HPDE6-E6E7 (cell line): ENCODE results near the gene EEF1AKMT2.
"Not testable (repeated sequence)": the region's sequence is repeated elsewhere in the genome, so short reads cannot be mapped to it uniquely, and the experiment has no call there.

ENCODE experiments used
- DNase-seq: peaks from one replicate; pipeline ENCODE4 v3.0.0; 2011; ENCODE audit warnings: missing footprints; ENCODE audit errors: extremely low spot score

EEF1AKMT2 gene

GRCh38 chr10:124791547-124792348, at the start of gene EEF1AKMT2:
Gene EEF1AKMT2, minus strand, starts transcription at chr10:124791887. Its CDS starts 54 bp downstream, at chr10:124791833.
- DNase-seq: peak; percentile 93

DNA sequence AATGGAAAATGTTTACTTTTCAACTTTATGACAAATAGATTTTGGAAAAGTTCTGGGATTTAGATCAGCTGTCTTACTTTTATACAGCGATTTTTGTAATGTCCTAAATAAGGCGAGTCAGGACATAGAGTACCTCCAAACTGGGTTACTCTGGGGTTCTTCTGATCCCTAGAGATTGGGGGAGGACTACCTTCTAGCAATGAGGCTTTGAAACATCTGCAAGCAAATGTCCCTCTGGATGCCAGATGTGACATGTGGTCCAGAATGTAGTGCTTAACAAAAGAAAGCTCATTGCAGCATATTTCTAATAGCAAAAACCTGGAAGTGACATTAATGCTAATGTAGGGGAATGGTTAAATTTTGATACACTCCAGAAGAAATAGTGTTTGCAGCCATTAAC, 46.0 kb upstream of the EEF1AKMT2 start:
- no peak for DNase-seq

DNA sequence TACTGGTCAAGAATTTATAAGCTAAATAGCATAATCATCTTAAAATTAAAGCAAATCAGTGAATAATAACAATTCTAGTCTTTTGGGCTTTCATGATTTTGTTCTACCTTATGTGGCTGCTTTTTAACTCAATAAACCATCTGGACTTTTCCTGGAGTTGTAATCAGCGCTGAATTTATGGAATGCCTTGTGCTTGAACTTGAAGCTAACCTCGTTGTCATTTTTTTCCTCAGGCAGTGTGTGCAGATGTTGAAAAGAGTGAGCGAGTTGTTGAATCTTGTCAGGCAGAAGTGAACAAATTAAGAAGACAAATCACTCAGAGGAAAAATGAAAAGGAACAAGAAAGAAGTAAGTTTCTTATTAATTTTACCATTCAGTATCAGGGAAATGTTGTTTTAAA, 39.4 kb upstream of the EEF1AKMT2 start:
- DNase-seq: no peak

GRCh38 chr10:124830445-124830844, 38.8 kb upstream of the EEF1AKMT2 start:
- no peak for DNase-seq

DNA sequence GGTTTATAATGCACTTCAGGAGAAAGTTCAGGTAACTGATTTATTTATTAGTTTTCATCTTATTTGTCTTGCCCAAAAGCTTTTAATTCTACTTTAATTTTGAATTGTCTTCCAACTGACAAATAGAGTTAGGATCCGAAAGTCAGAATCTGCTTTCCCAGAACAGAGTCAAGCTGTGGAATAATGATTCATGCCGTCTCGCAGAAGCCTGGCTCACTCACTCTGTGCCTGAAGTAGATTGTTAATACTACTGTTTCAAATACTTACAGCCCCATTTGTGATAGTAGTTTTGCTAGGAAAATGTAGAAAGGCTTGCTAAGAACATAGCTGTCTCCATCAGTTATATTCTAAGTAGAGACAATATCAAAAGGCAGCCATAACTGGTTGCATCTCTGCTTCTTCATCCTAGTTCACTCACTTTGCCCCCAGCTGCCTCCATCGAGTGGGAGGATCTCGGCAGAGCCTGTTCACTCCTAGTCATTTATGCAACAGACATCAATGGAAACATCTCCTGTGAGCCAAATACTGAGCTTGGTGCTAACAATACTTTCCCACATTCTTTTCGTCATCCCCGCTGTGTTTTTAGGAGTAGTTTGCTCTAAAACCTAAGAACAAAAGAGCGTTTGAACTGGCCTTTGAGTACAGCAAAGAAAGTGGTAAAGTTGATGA, 37.9 kb upstream of the EEF1AKMT2 start:
- DNase-seq: no peak

GRCh38 chr10:124827474-124827873, 35.8 kb upstream of the EEF1AKMT2 start:
- no peak for DNase-seq

- DNase-seq: no peak
These were observed 34.6 kb upstream of the EEF1AKMT2 start for GRCh38 chr10:124826262-124826661.

DNA sequence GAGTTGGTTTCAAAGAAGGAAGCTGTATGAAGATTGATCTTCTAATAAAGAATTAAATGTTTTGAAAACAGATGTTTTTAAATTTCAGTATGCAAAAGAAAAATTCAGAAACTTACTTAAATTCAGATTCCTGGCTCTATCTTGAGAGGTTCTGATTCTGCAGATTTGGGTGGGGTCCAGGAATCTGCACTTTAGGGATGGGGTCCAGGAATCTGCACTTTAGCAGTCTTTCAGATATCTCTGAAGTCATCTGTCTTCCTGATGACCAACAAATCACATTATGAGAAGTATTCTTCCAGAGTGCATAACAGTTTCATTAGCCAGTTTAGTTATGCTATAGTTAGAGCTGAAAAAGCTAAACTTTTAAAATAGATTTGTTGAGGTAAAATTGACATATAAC, 34.0 kb upstream of the EEF1AKMT2 start:
- no peak for DNase-seq

DNA sequence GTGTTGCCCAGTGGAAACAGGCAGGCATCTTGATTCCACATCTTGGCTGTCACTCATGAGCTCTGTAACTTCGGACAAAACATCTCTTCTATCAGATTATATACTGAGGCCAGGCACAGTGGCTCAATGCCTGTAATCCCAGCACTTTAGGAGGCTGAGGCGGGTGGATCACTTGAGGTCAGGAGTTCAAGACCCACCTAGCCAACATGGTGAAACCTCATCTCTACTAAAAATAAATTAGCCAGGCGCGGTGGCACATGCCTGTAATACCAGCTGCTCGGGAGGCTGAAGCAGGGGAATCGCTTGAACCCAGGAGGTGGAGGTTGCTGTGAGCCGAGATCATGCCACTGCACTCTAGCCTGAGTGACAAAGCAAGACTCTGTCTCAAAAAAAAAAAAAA, 33.2 kb upstream of the EEF1AKMT2 start:
- not testable (repeated sequence) for DNase-seq

GRCh38 chr10:124824507-124824906, 32.8 kb upstream of the EEF1AKMT2 start:
- no peak for DNase-seq

- no peak for DNase-seq
These were observed 29.8 kb upstream of the EEF1AKMT2 start for GRCh38 chr10:124821520-124821919.

DNA sequence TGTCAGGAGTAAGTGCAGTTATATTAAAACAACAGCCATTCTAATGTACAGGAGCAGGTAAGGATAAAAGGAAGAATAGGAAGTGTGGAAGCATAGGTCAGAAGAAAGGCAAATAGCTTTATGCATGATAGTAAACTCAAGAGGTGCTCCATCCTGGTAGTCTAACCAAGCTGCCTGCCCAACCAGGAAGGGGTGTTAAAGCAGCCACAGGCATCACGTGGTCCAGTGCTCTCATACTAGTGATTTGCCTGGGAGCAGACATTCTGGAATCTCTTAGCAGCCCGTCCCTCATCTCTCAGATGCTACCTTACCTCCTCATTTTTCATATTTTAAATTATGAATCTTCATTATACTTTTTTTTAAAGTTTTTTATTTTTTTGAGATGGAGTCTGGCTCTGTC, 28.4 kb upstream of the EEF1AKMT2 start:
- DNase-seq: no peak

GRCh38 chr10:124802313-124802675, 10.6 kb upstream of the EEF1AKMT2 start:
- no peak for DNase-seq

DNA sequence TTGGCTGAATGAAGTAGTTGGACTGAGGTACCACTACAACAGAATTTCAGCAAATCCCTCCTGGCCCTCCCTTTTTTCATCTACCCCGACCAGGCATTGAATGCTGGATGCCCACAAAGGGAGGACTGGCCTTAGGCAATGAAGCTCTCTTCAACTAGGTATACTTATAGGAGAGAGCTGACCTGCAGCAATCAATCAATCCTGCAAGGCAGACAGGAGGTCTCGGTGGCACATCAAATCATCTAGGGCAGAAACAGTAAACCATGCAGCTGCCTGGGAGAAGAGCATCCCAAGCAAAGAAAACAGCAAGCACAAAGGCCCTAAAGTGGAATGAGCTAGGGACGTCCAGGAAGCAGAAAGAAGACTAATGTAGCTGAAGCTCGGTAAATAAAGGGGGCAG, 7.5 kb upstream of the EEF1AKMT2 start:
- no peak for DNase-seq

DNA sequence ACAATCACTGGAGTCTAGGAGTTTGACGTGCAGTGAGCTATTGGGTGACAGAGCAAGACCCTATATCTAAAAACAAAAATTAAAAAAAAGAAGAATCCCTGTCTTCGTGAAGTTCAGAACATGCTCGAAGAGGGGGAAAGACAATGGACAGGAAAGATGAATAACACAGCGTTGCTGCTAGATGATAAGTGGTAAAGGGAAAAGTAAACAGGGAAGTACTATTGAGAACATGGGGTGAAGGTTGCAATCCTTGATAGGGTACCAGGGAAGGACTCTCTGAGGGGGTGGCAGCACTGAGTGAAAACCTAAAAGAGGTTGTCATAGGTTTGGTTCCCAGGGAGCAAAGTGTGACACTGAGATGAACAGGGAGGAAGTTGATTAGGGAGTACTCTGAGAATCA, 7.1 kb upstream of the EEF1AKMT2 start:
- DNase-seq: no peak

- DNase-seq: no peak
These were observed 6.7 kb upstream of the EEF1AKMT2 start for GRCh38 chr10:124798364-124798763.

DNA sequence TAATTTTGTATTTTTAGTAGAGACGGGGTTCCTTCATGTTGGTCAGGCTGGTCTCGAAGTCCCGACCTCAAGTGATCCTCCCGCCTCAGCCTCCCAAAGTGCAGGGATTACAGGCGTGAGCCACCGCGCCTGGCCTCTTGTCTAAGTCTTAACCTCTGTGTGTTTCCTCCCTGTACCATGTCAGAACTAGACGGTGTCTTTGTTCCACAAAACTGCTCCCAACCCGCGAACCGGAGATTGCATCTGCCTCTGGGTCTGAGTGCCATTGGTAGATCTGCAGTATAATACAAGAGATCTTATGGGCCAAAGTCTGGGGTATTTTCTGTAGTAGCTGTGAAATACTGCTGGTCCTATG, 1.3 kb upstream of the EEF1AKMT2 start:
- DNase-seq: no peak

DNA sequence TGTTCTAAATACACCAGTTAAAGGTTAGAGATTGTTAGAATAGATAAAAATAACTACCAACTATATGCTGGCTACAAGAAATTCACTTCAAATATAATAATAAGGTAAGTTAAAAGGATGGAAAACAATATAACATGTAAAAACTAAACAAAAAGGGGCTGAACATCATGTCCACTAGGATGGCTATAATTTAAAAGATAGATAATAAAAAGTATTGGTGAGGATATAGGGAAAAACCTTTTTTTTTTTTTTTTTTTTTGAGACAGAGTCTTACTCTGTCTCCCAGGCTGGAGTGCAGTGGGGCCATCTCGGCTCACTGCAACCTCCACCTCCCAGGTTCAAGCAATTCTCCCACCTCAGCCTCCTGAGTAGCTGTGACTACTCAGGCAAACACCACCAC, 8.8 kb downstream of the EEF1AKMT2 start:
- not testable (repeated sequence) for DNase-seq

- no peak for DNase-seq
These were observed 22.9 kb downstream of the EEF1AKMT2 start for GRCh38 chr10:124768791-124769190.

- DNase-seq: no peak
These were observed 26.4 kb downstream of the EEF1AKMT2 start for GRCh38 chr10:124765256-124765655.

DNA sequence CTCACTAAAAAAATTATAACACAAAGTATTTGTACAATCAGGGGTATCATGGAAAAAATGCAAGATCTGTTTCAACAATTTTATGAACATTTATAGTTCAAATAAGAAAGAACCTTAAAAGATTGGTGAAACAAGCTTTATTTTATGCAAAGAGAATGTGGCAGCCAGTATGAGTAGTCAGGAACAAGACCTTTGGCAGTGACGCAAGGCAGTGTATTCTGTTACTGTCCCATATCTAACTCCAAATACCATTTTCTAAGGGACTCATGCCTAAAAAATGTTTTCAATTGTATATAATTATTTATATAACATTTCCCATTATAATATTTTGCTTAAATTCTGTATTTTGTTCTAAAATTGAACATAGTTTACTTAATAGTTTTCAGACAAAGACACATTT, 28.4 kb downstream of the EEF1AKMT2 start:
- no peak for DNase-seq

DNA sequence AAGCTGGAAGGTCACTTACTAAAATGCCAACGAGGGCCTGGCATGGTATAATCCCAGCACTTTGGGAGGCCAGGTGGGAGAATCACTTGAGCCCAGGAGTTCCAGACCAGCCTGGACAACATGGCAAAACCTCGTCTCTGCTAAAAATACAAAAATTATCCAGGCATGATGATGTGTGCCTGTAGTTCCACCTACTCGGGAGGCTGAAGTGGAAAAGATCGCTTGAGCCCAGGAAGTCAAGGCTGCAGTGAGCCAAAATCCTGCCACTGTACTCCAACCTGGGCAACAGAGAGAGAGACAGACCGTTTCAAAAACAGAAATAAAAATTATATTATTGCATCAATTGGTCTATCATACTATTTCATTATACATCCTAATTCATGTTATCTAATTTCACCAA, 29.4 kb downstream of the EEF1AKMT2 start:
- DNase-seq: no peak

GRCh38 chr10:124756156-124756903, 35.4 kb downstream of the EEF1AKMT2 start:
- no peak for DNase-seq
